Ovary (tissue), 9 donors: Measurements from ENCODE around the gene OCA2. TPM values are rescaled to one million over a fixed set of nuclear protein-coding genes. Genes with fewer than 3 reads are reported as not detected.

ENCODE experiments used
- DNase-seq, 5 donors: peaks; one replicate each; pipeline ENCODE4 v3.0.0-alpha.2; 2019 to 2020
- H3K27ac ChIP-seq, 2 donors: fragments of 200-600 bp; one replicate each; pipeline versions ENCODE4 v1.5.1 to v1.8.0; 2019 to 2022
- H3K27me3 ChIP-seq: fragments of 200-600 bp; one replicate; pipeline ENCODE4 v1.8.0; 2022
- H3K36me3 ChIP-seq: fragments of 200-600 bp; sonication (generic); one replicate; pipeline ENCODE4 v1.5.1; 2019
- H3K4me1 ChIP-seq: one replicate; pipeline ENCODE4 v1.8.1; 2013; ENCODE audit warnings: mild to moderate bottlenecking, moderate library complexity; ENCODE audit not compliant: insufficient read depth
- H3K4me3 ChIP-seq: fragments of 200-600 bp; sonication (generic); one replicate; pipeline ENCODE4 v1.5.1; 2017
- H3K9me3 ChIP-seq, 2 donors: fragments of 200-600 bp in 1 of 2; sonication (generic) in 1 of 2; one replicate each; pipeline versions ENCODE4 v1.5.1 to v1.8.1; 2013 to 2019; ENCODE audit warnings: mild to moderate bottlenecking in 1 of 2, moderate library complexity in 1 of 2
- EP300 ChIP-seq: sonication (generic); formaldehyde crosslinking; IDR thresholded peaks from one replicate; pipeline ENCODE4 v1.6.1; 2017; ENCODE audit warnings: antibody characterized with exemption
- POLR2A ChIP-seq: fragments of 450-650 bp; IDR thresholded peaks from one replicate; pipeline ENCODE4 v1.6.1; 2017; ENCODE audit warnings: antibody characterized with exemption, mild to moderate bottlenecking, moderate library complexity
- WGBS, 3 donors: extraction: QIAGEN DNeasy Blood & Tissue Kit in 1 of 3; methylation state at CpG; one replicate each; pipeline versions ENCODE4 v1.1.5 to v1.1.7; 2013 to 2017; 5-methylcytosine and 5-hydroxymethylcytosine counted together
- intact Hi-C, 4 donors: fragments of 100-400 bp; cut with DNase I; formaldehyde crosslinking; loops; one replicate each; pipeline versions ENCODE4 v1.11.0 to v1.15.1; 2022 to 2023
- polyA plus RNA-seq, 2 donors: library from polyadenylated mRNA; stranded (reverse); fragments of 200-250 nt in 1 of 2; fragments of 350-450 nt in 1 of 2; fragmentation: Illumina TruSeq in 1 of 2; extraction: RNeasy Lipid Tissue Mini Kit (QIAGEN cat#74804) in 1 of 2; gene quantifications; one replicate each; pipeline ENCODE4 v1.2.3, GENCODE V29; 2013 to 2014
- total RNA-seq, 7 donors: library from RNA; depleted of rRNA in 2 of 7; stranded (reverse); fragments of >200 nt in 2 of 7; fragmentation: NEBNext Ultra II Directional in 3 of 7; extraction: Animal tissue kit (Norgen Biotek cat#: 25700) in 3 of 7; gene quantifications; one replicate each; pipeline versions ENCODE4 v1.1.0 to v1.2.4, GENCODE V29; 2016 to 2023
- TF ChIP-seq, protein P1 (sequence below), 3 donors: fragments of 450-650 bp in 2 of 3; fragments of 200-600 bp in 1 of 3; IDR thresholded peaks; one replicate each; pipeline versions ENCODE4 v1.5.1 to v1.8.0; 2016 to 2022; ENCODE audit warnings: antibody characterized with exemption in 3 of 3, mild to moderate bottlenecking in 1 of 3
- donor health status: DM: no; HTN: no; CAD: no; lungs with moderate emphysema.
- donor health status: DM: no; HTN: no; CAD: no.
- donor health status: Bipolar disorder and iron deficiency.
- donor health status: DM: yes; HTN: yes; CAD: no.
- donor health status: DM: no; HTN: no; CAD: no.
- donor health status: DM: yes; HTN: yes; CAD: no.

Gene OCA2
- total and polyA plus RNA-seq, 9 donors, result 0.31 to 3.5 (median 0.68) TPM; not detected in 1

DNA sequence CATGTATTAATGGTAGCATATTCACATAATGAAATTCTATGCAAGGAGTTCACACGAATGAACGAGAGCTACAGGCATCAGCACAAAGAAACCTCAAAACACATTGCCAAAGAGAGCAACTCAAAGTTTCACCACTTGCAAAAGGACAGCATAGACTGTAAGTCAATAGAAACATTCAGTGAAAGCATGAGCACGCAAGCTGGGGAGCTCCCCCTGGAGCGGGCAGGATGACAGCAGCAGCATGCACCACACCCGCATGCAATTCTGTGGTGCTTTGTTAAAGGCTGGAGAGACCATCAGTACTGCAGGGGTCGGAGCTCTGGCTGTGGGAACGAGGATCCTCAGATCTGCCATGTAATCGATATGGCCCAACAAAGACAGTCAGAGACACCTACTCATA, 18.7 kb downstream of the OCA2 start:
- H3K27ac ChIP-seq, result no peak overlapping the region
- no peaks in the 10 kb centered on the region for H3K4me1 ChIP-seq
- DNase-seq, result no peak
- H3K27me3 ChIP-seq, result no peaks in the 10 kb centered on the region
- peaks cover 0 to 4% of the 10 kb centered on the region in 2 donors for H3K9me3 ChIP-seq
- H3K36me3 ChIP-seq, result no peaks in the 10 kb centered on the region
- H3K4me3 ChIP-seq, result no peak overlapping the region
- intact Hi-C loops, result no loop called here
- no peak for TF ChIP-seq POLR2A
- TF ChIP-seq, protein P1, sequence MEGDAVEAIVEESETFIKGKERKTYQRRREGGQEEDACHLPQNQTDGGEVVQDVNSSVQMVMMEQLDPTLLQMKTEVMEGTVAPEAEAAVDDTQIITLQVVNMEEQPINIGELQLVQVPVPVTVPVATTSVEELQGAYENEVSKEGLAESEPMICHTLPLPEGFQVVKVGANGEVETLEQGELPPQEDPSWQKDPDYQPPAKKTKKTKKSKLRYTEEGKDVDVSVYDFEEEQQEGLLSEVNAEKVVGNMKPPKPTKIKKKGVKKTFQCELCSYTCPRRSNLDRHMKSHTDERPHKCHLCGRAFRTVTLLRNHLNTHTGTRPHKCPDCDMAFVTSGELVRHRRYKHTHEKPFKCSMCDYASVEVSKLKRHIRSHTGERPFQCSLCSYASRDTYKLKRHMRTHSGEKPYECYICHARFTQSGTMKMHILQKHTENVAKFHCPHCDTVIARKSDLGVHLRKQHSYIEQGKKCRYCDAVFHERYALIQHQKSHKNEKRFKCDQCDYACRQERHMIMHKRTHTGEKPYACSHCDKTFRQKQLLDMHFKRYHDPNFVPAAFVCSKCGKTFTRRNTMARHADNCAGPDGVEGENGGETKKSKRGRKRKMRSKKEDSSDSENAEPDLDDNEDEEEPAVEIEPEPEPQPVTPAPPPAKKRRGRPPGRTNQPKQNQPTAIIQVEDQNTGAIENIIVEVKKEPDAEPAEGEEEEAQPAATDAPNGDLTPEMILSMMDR (IDR thresholded peaks at IDR 0.05), result no peak
- no peak for TF ChIP-seq EP300
- WGBS, 3 donors, result 61 to 71% (median 69%) methylated on average over 8 of the region's 8 CpGs

DNA sequence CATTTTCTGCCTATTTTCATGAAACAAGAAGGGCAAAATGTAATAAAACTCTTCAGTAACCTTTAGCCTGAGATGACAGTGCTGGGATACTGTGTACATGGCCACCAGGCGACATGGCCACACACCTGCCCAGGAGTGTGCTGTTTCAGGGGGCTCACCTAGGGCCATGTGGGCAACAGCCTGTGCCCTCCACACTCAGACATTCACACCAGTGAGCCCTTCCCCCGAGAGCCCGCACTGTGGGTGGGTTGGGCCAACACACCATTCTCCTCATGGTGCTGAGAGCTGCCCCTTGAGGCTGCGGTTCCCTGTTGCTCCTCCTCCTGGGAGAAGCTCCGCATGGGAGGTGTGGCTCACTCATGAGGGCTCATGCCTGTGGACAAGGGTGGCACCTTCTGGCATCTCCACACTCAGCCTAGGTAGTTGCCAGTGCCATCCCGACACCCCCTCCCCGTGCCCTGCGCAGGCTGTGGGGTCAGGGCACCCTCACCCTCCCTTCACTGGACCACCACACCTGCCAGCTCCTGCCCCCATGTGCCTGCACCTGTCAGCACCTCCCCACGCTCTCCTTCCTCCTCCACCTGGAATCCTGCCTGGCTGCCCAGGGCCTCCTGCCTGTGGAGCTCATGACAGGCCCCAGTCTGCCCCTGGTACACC, 19.7 kb downstream of the OCA2 start:
- Histone ChIP-seq H3K4me1 (no peaks in the 10 kb centered on the region), H3K27ac (no peak overlapping the region), H3K27me3 (no peaks in the 10 kb centered on the region), H3K9me3 (peaks cover 0 to under 1% of the 10 kb centered on the region in 2 donors), H3K4me3 (no peak overlapping the region), H3K36me3 (no peaks in the 10 kb centered on the region)
- intact Hi-C loops, result no loop called here
- TF ChIP-seq, protein P1 (IDR thresholded peaks at IDR 0.05), result no peak
- TF ChIP-seq POLR2A (no peak), EP300 (no peak)
- WGBS, 3 donors, result 76 to 89% (median 77%) methylated on average over 9 of the region's 9 CpGs
- no peak for DNase-seq

DNA sequence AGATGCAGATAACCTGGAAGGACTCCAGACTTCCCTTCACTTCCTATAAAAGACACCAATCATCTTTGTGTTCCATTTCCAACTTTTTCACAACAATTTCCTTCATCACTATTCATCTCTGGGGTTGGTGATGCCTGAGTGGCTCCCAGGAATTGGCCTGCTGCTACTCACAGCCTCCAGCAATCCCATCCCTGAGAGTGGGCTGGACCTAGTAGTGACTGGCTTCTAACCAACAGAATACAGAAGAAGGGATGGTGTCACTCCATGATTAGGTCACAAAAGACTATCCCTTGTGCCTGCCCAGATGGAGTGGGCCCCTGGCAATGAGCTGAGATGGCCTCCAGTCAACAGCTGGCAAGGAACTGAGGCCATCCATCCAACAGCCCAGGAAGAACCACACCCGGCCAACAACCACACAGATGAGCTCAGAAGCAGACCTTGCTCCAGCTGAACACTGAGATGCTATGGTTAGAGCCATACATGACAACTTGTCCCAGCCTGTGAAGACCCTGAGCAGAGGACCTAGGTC, 20.9 kb downstream of the OCA2 start:
- intact Hi-C loops, result no loop called here
- WGBS, 3 donors, result 79 to 89% (median 85%) methylated on average over 1 of the region's 1 CpG
- Histone ChIP-seq H3K27ac (no peak overlapping the region), H3K27me3 (no peaks in the 10 kb centered on the region), H3K4me3 (no peak overlapping the region), H3K9me3 (no peaks in the 10 kb centered on the region), H3K36me3 (no peaks in the 10 kb centered on the region), H3K4me1 (no peaks in the 10 kb centered on the region)
- DNase-seq, result no peak
- TF ChIP-seq EP300 (no peak), POLR2A (no peak)

- no peaks in the 10 kb centered on the region for H3K36me3 ChIP-seq
- no peaks in the 10 kb centered on the region for H3K27me3 ChIP-seq
- TF ChIP-seq, protein P1 (IDR thresholded peaks at IDR 0.05), result no peak
- no peak for TF ChIP-seq POLR2A
- no peak for TF ChIP-seq EP300
- WGBS, 3 donors, result 51 to 58% (median 53%) methylated on average over 1 of the region's 1 CpG
- no peaks in the 10 kb centered on the region for H3K9me3 ChIP-seq
- intact Hi-C loops, result no loop called here
- H3K27ac ChIP-seq, result no peak overlapping the region
- no peak overlapping the region for H3K4me3 ChIP-seq
- DNase-seq, result no peak
- H3K4me1 ChIP-seq, result no peaks in the 10 kb centered on the region
Observed at GRCh38 chr15:28075573-28075972, 23.5 kb downstream of the OCA2 start.

DNA sequence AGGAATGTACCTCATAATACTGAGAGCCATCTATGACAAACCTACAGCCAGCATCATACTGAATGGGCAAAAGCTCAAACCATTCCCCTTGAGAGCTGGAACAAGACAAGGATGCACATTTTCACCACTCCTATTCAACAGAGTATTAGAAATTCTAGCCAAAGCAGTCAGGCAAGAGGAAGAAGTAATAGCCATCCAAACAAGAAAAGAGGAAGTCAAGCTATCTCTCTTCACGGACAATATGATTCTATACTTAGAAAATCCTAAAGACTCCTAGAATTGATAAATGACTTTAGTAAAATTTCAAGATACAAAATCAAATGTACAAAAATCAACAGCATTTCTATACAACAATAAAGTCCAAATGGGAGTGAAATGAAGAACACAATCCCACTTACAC, 30.2 kb downstream of the OCA2 start:
- WGBS, 3 donors, result 54 to 57% (median 55%) methylated on average over 1 of the region's 1 CpG

More for the DNA sequence above, 30.2 kb downstream of the OCA2 start:
- Histone ChIP-seq H3K27ac (no peak overlapping the region), H3K9me3 (peaks cover 0 to 4% of the 10 kb centered on the region in 2 donors), H3K4me3 (no peak overlapping the region), H3K27me3 (no peaks in the 10 kb centered on the region), H3K36me3 (no peaks in the 10 kb centered on the region), H3K4me1 (no peaks in the 10 kb centered on the region)
- DNase-seq, result no peak
- TF ChIP-seq EP300 (no peak), POLR2A (no peak)
- TF ChIP-seq, protein P1 (IDR thresholded peaks at IDR 0.05), result no peak
- intact Hi-C loops, result no loop called here
